GM21526 (cell line): ENCODE measurements around the gene SLC7A6OS.

ENCODE experiments used
- ATAC-seq: cut with Tn5 transposase; IDR thresholded peaks from one replicate; pipeline ENCODE4 v1.9.1; 2021; ENCODE audit warnings: moderate library complexity; ENCODE audit not compliant: unreplicated experiment, low FRiP score

SLC7A6OS gene

GRCh38 chr16:68283346-68283745 is 27.4 kb downstream of the SLC7A6OS start:
- ATAC-seq = no peak

GRCh38 chr16:68282064-68282452 is 28.7 kb downstream of the SLC7A6OS start:
- ATAC-seq = no peak

- no peak for ATAC-seq
These were observed 29.2 kb downstream of the SLC7A6OS start for GRCh38 chr16:68281368-68282063.

GRCh38 chr16:68279726-68280558 is 30.8 kb downstream of the SLC7A6OS start:
- no peak for ATAC-seq

GRCh38 chr16:68276223-68276622 is 34.5 kb downstream of the SLC7A6OS start:
- ATAC-seq = no peak

- no peak for ATAC-seq
These were observed 35.0 kb downstream of the SLC7A6OS start for GRCh38 chr16:68275611-68276191.

GRCh38 chr16:68274441-68274840 is 36.3 kb downstream of the SLC7A6OS start:
- ATAC-seq = no peak

GRCh38 chr16:68273896-68274295 is 36.9 kb downstream of the SLC7A6OS start:
- ATAC-seq = no peak

GRCh38 chr16:68273459-68273858 is 37.3 kb downstream of the SLC7A6OS start:
- ATAC-seq = no peak

- ATAC-seq = no peak
These were observed 38.1 kb downstream of the SLC7A6OS start for GRCh38 chr16:68272507-68273209.

- no peak for ATAC-seq
These were observed 40.4 kb downstream of the SLC7A6OS start for GRCh38 chr16:68270353-68270752.

GRCh38 chr16:68269793-68270192 is 41.0 kb downstream of the SLC7A6OS start:
- no peak for ATAC-seq

GRCh38 chr16:68267612-68268405 is 42.9 kb downstream of the SLC7A6OS start:
- ATAC-seq = no peak

GRCh38 chr16:68265078-68265920 is 45.4 kb downstream of the SLC7A6OS start:
- ATAC-seq = no peak

- ATAC-seq = peak; percentile 52
These were observed 46.3 kb downstream of the SLC7A6OS start, which contains the start of gene SLC7A6 for GRCh38 chr16:68264128-68265077. Gene SLC7A6, plus strand, starts transcription at chr16:68264526. Its CDS starts 10,201 bp downstream, at chr16:68274727.

- ATAC-seq = no peak
These were observed 47.1 kb downstream of the SLC7A6OS start for GRCh38 chr16:68263559-68264127.

GRCh38 chr16:68259007-68259825 is 51.5 kb downstream of the SLC7A6OS start:
- ATAC-seq = no peak
